Bronchial epithelial cell (primary cell): ENCODE results near the gene RAB6B. TPM values are rescaled to one million over a fixed set of nuclear protein-coding genes. Genes with fewer than 3 reads are reported as not detected.

Experiments
- DNase-seq: peaks from one replicate; pipeline ENCODE4 v3.0.0-alpha.2; 2010; ENCODE audit warnings: low read depth
- FAIRE-seq: peaks from 2 replicates; lab custom pipeline; 2011; peaks lifted over from hg19 to GRCh38; lab: Jason Lieb, UNC
- H3K27me3 ChIP-seq: 2 replicates; pipeline ENCODE4 v1.5.1; 2011; ENCODE audit warnings: low read length; ENCODE audit not compliant: control insufficient read depth, insufficient read depth
- H3K36me3 ChIP-seq: 2 replicates; pipeline ENCODE4 v1.5.1; 2011; ENCODE audit warnings: low read length; ENCODE audit not compliant: control insufficient read depth, insufficient read depth
- H3K4me3 ChIP-seq: 2 replicates; pipeline ENCODE4 v1.5.1; 2011; ENCODE audit warnings: mild to moderate bottlenecking, low read depth, low read length, control low read depth
- CTCF ChIP-seq: IDR thresholded peaks from 2 replicates; pipeline ENCODE4 v1.5.1; 2011; ENCODE audit warnings: mild to moderate bottlenecking, moderate library complexity, low read length, control low read depth, inconsistent platforms; ENCODE audit not compliant: insufficient read depth, severe bottlenecking
- total RNA-seq: library from RNA; depleted of rRNA; stranded (reverse); fragments of >200 nt; gene quantifications from 2 replicates; pipeline ENCODE4 v1.2.1, GENCODE V29; 2014

The RAB6B gene
- total RNA-seq, 1 donor from 2014 or later = under 0.01 TPM

GRCh38 chr3:133797396-133798105 lies 98.1 kb downstream of the RAB6B start:
- no peaks in the 10 kb centered on the region for H3K36me3 ChIP-seq
- H3K27me3 ChIP-seq = peaks cover 1% of the 10 kb centered on the region
- DNase-seq = peak; percentile 19
- FAIRE-seq = no peak
- no peak for TF ChIP-seq CTCF
- H3K4me3 ChIP-seq = no peak overlapping the region

- H3K4me3 ChIP-seq = no peak overlapping the region
- DNase-seq (no peak), FAIRE-seq (no peak)
- no peak for TF ChIP-seq CTCF
- no peaks in the 10 kb centered on the region for H3K27me3 ChIP-seq
- H3K36me3 ChIP-seq = no peaks in the 10 kb centered on the region
These were observed 103.4 kb downstream of the RAB6B start for GRCh38 chr3:133792171-133792763.

- DNase-seq (no peak), FAIRE-seq (no peak)
- Histone ChIP-seq H3K27me3 (no peaks in the 10 kb centered on the region), H3K36me3 (no peaks in the 10 kb centered on the region), H3K4me3 (no peak overlapping the region)
- no peak for TF ChIP-seq CTCF
These were observed 107.7 kb downstream of the RAB6B start for GRCh38 chr3:133788024-133788423.

- no peak for TF ChIP-seq CTCF
- DNase-seq (no peak), FAIRE-seq (no peak)
- Histone ChIP-seq H3K36me3 (no peaks in the 10 kb centered on the region), H3K4me3 (no peak overlapping the region), H3K27me3 (no peaks in the 10 kb centered on the region)
These were observed 111.9 kb downstream of the RAB6B start for GRCh38 chr3:133783762-133784161.

DNA sequence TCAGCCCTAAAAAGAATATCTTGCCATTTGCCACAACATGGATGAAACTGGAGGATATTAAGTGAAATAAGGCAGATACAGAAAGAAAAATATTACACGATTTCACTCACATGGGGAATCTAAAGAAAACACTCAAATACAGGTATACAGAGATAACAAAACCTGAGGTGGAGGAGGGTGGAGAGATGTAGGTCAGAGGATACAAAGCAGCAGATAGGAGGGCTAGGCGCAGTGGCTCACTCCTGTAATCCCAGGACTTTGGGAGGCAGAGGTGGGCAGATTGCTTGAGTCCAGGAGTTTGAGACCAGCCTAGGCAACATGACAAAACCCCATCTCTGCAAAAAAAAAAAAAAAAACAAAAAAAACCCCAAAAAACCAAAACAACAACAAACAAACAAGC lies 113.2 kb downstream of the RAB6B start:
- no peak for TF ChIP-seq CTCF
- peaks cover 2% of the 10 kb centered on the region for H3K27me3 ChIP-seq
- no peaks in the 10 kb centered on the region for H3K36me3 ChIP-seq
- DNase-seq = no peak
- no peak for FAIRE-seq
- no peak overlapping the region for H3K4me3 ChIP-seq
